Sigmoid colon (tissue), 4 donors: ENCODE data around the gene TRAF2.

ENCODE experiments used
- CTCF ChIP-seq, 4 experiments: fragments of 450-650 bp in 3 of 4; fragments of 200-600 bp in 1 of 4; IDR thresholded peaks; one replicate each; pipeline ENCODE4 v1.5.1; 2016 to 2019; ENCODE audit warnings: antibody characterized with exemption in 4 of 4, mild to moderate bottlenecking in 3 of 4, moderate library complexity in 2 of 4
- POLR2A ChIP-seq, 2 donors: fragments of 450-650 bp; IDR thresholded peaks; one replicate each; pipeline ENCODE4 v1.6.1; 2016; ENCODE audit warnings: antibody characterized with exemption in 2 of 2, mild to moderate bottlenecking in 2 of 2, moderate library complexity in 2 of 2
- POLR2AphosphoS5 ChIP-seq, 4 donors: sonication (generic); formaldehyde crosslinking; IDR thresholded peaks; one replicate each; pipeline ENCODE4 v1.6.1; 2017; ENCODE audit warnings: antibody characterized with exemption in 4 of 4

GRCh38 chr9:136890661-136891060 lies 4.3 kb downstream of the TRAF2 start:
- no peak for TF ChIP-seq CTCF (IDR thresholded peaks at IDR 0.05)
- TF ChIP-seq POLR2AphosphoS5 (IDR thresholded peaks at IDR 0.05), result no peak
- TF ChIP-seq POLR2A (IDR thresholded peaks at IDR 0.05), result no peak
